ENCODE measurements around the gene CTXN3.

CTXN3 gene

GRCh38 chr5:127649018-127649439 is at the start of gene CTXN3:
TSS of gene CTXN3 (plus strand) at chr5:127649082. CDS start at chr5:127657522, 8,440 bp downstream.
- DNase-seq, result no peak

- no peak for DNase-seq
Observed at GRCh38 chr5:127599320-127599719, 49.6 kb upstream of the CTXN3 start.

GRCh38 chr5:127599847-127600246 is 49.0 kb upstream of the CTXN3 start:
- no peak for DNase-seq

GRCh38 chr5:127601111-127601510 is 47.8 kb upstream of the CTXN3 start:
- no peak for DNase-seq

- DNase-seq, result no peak
Observed at GRCh38 chr5:127601601-127602000, 47.3 kb upstream of the CTXN3 start.

GRCh38 chr5:127602481-127602880 is 46.4 kb upstream of the CTXN3 start:
- no peak for DNase-seq

GRCh38 chr5:127602896-127603844 is 45.7 kb upstream of the CTXN3 start:
- DNase-seq, result no peak

GRCh38 chr5:127608077-127608660 is 40.7 kb upstream of the CTXN3 start:
- DNase-seq, result no peak

GRCh38 chr5:127609011-127609410 is 39.9 kb upstream of the CTXN3 start:
- no peak for DNase-seq

- DNase-seq, result no peak
Observed at GRCh38 chr5:127609957-127610356, 38.9 kb upstream of the CTXN3 start.

- no peak for DNase-seq
Observed at GRCh38 chr5:127612441-127613141, 36.3 kb upstream of the CTXN3 start.

GRCh38 chr5:127615916-127616315 is 33.0 kb upstream of the CTXN3 start:
- DNase-seq, result no peak

GRCh38 chr5:127619908-127620479 is 28.9 kb upstream of the CTXN3 start:
- no peak for DNase-seq

- no peak for DNase-seq
Observed at GRCh38 chr5:127621601-127622325, 27.1 kb upstream of the CTXN3 start.

GRCh38 chr5:127634007-127634406 is 14.9 kb upstream of the CTXN3 start:
- no peak for DNase-seq

GRCh38 chr5:127639828-127640227 is 9.1 kb upstream of the CTXN3 start:
- no peak for DNase-seq

- DNase-seq, result no peak
Observed at GRCh38 chr5:127642949-127643348, 5.9 kb upstream of the CTXN3 start.

GRCh38 chr5:127643607-127644006 is 5.3 kb upstream of the CTXN3 start:
- DNase-seq, result no peak

GRCh38 chr5:127645300-127645726 is 3.6 kb upstream of the CTXN3 start:
- DNase-seq, result no peak

GRCh38 chr5:127647361-127647958 is 1.4 kb upstream of the CTXN3 start:
- no peak for DNase-seq

GRCh38 chr5:127650022-127650421 is 1.1 kb downstream of the CTXN3 start:
- no peak for DNase-seq

GRCh38 chr5:127650649-127651048 is 1.8 kb downstream of the CTXN3 start:
- no peak for DNase-seq

Data from SIG-M5 (cell line).